ENCODE data around the gene DNMT3A. TPM values are rescaled to one million over a fixed set of nuclear protein-coding genes. Genes with fewer than 3 reads are reported as not detected.

Gene DNMT3A
- total and polyA plus RNA-seq, 2 experiments from 2014 or later, result 47.2 to 80.4 TPM

- H3K4me2 ChIP-seq, result no peak overlapping the region
- 0 out of 2 replicates have a peak, but pooled peaks cover 8% of the 10 kb centered on the region for H3F3A ChIP-seq (replicated peaks; ENCODE audit: low read depth)
- H4K20me1 ChIP-seq (replicated peaks; ENCODE audit: insufficient read depth), result no peaks in the 10 kb centered on the region
- H3K4me1 ChIP-seq (ENCODE audit: insufficient read depth), result peaks cover 6% of the 10 kb centered on the region; the same call in 1 of the 2 replicates
- Mint-ChIP-seq H3K36me3 (ENCODE audit: low read depth) (peaks cover 11% of the 10 kb centered on the region), H3K4me1 (peaks cover 16% of the 10 kb centered on the region), H3K27ac (no peak overlapping the region), H3K9me3 (peaks cover 13% of the 10 kb centered on the region; the same call in 2 of the 3 replicates), H3K4me3 (no peak overlapping the region), H3K27me3 (ENCODE audit: insufficient read depth, low read depth, poor library complexity) (peaks cover 9% of the 10 kb centered on the region)
- H3K27me3 ChIP-seq (ENCODE audit: insufficient read depth), result no peaks in the 10 kb centered on the region
- no peaks in the 10 kb centered on the region for H3K79me2 ChIP-seq (replicated peaks; ENCODE audit: insufficient read depth)
- no peak overlapping the region for H2AFZ ChIP-seq
- H3K4me3 ChIP-seq, result no peak overlapping the region
- TF ChIP-seq STAT1 (IDR thresholded peaks at IDR 0.05; ENCODE audit: unreplicated experiment), result no peak
- no peak for TF ChIP-seq ZNF462 (CRISPR knock-in tag; IDR thresholded peaks at IDR 0.05)
- TF ChIP-seq ETS1 (IDR thresholded peaks at IDR 0.05), result no peak
- no peak for TF ChIP-seq REST (IDR thresholded peaks at IDR 0.05; ENCODE audit: unreplicated experiment)
- TF ChIP-seq CTCF (conservative IDR thresholded peaks at IDR 0.05; ENCODE audit: low read depth in 2 of 2), result no peak
- TF ChIP-seq ZNF114 (CRISPR knock-in tag; IDR thresholded peaks at IDR 0.05), result no peak
- TF ChIP-seq CREB1 (CRISPR knock-in tag; IDR thresholded peaks at IDR 0.05; ENCODE audit: low read depth), result no peak
- TF ChIP-seq JUNB (IDR thresholded peaks at IDR 0.05; ENCODE audit: unreplicated experiment), result no peak
- no peak for TF ChIP-seq POLR2AphosphoS5 (IDR thresholded peaks at IDR 0.05; ENCODE audit: low read depth)
- TF ChIP-seq EZH2phosphoT487 (IDR thresholded peaks at IDR 0.05; ENCODE audit: unreplicated experiment), result no peak
- TF ChIP-seq NANOG (IDR thresholded peaks at IDR 0.05; ENCODE audit: borderline replicate concordance), result no peak
- no peak for TF ChIP-seq EZH2 (IDR thresholded peaks at IDR 0.05; ENCODE audit: low read depth, unreplicated experiment)
- TF ChIP-seq ZNF331 (CRISPR knock-in tag; IDR thresholded peaks at IDR 0.05; ENCODE audit: low read depth), result no peak
- ATAC-seq, result no peak
- no peak for DNase-seq (ENCODE audit: low spot score)
- no peaks in the 10 kb centered on the region for H3K36me3 ChIP-seq (ENCODE audit: insufficient read depth)
- H3K9me2 ChIP-seq (ENCODE audit: insufficient read depth), result no peaks in the 10 kb centered on the region
- no peak overlapping the region for H3K27ac ChIP-seq (ENCODE audit: low read depth)
Observed at GRCh38 chr2:25323610-25324189, 18.0 kb downstream of the DNMT3A start.

Data from GM23338 (cell line).